ENCODE measurements around the gene METTL4. TPM values are rescaled to one million over a fixed set of nuclear protein-coding genes. Genes with fewer than 3 reads are reported as not detected.

METTL4 gene
- total and polyA plus RNA-seq, 2 of the 8 experiments (the other 6 are each of a cell fraction or from before 2014, with no cell fraction given), result 8.5 to 11.5 TPM

DNA sequence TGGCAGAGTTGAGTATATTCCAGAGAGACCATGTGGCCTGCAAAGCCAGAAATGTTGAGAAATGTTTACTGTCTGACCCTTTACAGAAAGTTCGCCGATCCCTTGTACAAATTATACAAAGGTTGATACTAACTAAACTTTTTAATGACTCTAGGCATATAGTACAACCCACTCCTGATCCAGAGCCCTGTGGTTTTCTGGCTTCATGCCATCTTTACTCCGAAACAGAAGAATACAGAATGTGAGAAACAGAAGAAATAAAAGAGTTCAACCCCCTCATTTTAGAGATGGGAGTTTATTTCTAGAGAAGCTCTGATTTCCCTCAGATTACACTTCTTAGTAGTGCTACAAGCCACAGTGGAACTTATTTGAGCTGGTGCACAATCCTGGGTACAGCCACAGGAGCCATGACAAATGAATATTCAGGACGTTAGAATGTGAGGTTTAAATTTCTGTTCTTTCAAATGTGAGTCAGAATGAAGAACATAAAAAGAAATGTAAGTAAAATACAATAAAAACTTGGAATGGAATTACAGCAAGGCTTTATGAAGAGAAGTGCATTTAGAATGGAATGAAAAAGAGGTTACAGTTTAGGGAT lies 46.2 kb upstream of the METTL4 start:
- Histone ChIP-seq H2BK15ac (ENCODE audit: low read length) (no peak overlapping the region), H4K8ac (ENCODE audit: extremely low read depth, insufficient read depth, low read length) (no peak overlapping the region), H3K4me3 (ENCODE audit: extremely low read depth in 1 of 4, insufficient read depth in 2 of 4, low read depth in 3 of 4, low read length in 4 of 4) (no peak overlapping the region), H3K27me3 (replicated peaks in 1 of 4; ENCODE audit: control insufficient read depth in 3 of 4, extremely low read depth in 1 of 4, insufficient read depth in 3 of 4, low read length in 3 of 4) (no peaks in the 10 kb centered on the region), H3K56ac (replicated peaks; ENCODE audit: insufficient read length, low read depth, low read length) (no peak overlapping the region), H3K79me1 (ENCODE audit: low read depth, low read length) (no peaks in the 10 kb centered on the region), H3K9ac (replicated peaks in 1 of 4; ENCODE audit: extremely low read depth in 1 of 4, low read depth in 3 of 4, low read length in 3 of 4) (no peak overlapping the region), H3K14ac (ENCODE audit: insufficient read length) (no peak overlapping the region), H4K91ac (replicated peaks; ENCODE audit: insufficient read length, low read length) (no peak overlapping the region), H2AFZ (ENCODE audit: low read length) (no peak overlapping the region), H3K36me3 (ENCODE audit: control insufficient read depth in 2 of 4, insufficient read depth in 4 of 4, low read length in 3 of 4) (peaks cover 0 to 34% (median 13%) of the 10 kb centered on the region in 4 experiments; a peak in 5 of 8 replicates), H2AK5ac (ENCODE audit: low read depth, low read length) (no peak overlapping the region), H3K79me2 (ENCODE audit: control insufficient read depth in 1 of 2, insufficient read depth in 2 of 2, low read length in 2 of 2) (no peaks in the 10 kb centered on the region), H3K23me2 (ENCODE audit: low read depth, low read length) (no peaks in the 10 kb centered on the region), H2BK12ac (ENCODE audit: low read depth, low read length) (no peak overlapping the region), H4K20me1 (replicated peaks in 1 of 2; ENCODE audit: control insufficient read depth in 1 of 2, insufficient read depth in 2 of 2, low read length in 2 of 2) (no peaks in the 10 kb centered on the region), H2BK120ac (replicated peaks; ENCODE audit: low read depth, low read length) (no peak overlapping the region), H3K27ac (ENCODE audit: low read depth, low read length) (no peak overlapping the region), H3K9me3 (ENCODE audit: insufficient read depth in 2 of 2, low read depth in 1 of 2, low read length in 1 of 2) (no peaks in the 10 kb centered on the region), H3K4me1 (replicated peaks in 1 of 4; ENCODE audit: control insufficient read depth in 3 of 4, insufficient read depth in 4 of 4, low read length in 3 of 4) (no peaks in the 10 kb centered on the region), H3K23ac (ENCODE audit: insufficient read length) (no peak overlapping the region), H3K4me2 (ENCODE audit: insufficient read depth in 1 of 2, low read depth in 2 of 2, low read length in 2 of 2) (no peak overlapping the region), H2BK5ac (ENCODE audit: low read depth, low read length) (no peak overlapping the region), H2BK20ac (ENCODE audit: low read length) (no peak overlapping the region), H3K4ac (replicated peaks; ENCODE audit: insufficient read length, low read depth, low read length) (no peak overlapping the region), H3K18ac (ENCODE audit: extremely low read depth, low read length) (no peak overlapping the region), H4K5ac (ENCODE audit: insufficient read length, low read depth, low read length) (no peak overlapping the region)
- WGBS, 2 experiments (ENCODE audit: extremely low coverage in 1 of 2, insufficient coverage in 1 of 2, insufficient read length in 1 of 2, insufficient replicate concordance in 2 of 2, low coverage in 1 of 2, low lambda C conversion rate in 2 of 2, missing lambda C conversion rate in 1 of 2), result 84% methylated on average over 4 of the region's 4 CpGs; no CpG with 5 or more reads in 1 of the 2 experiments
- TF ChIP-seq CREB1 (IDR thresholded peaks at IDR 0.05) (no peak), POLR2AphosphoS5 (IDR thresholded peaks at IDR 0.05; ENCODE audit: low read depth, low read length) (no peak), SP2 (IDR thresholded peaks at IDR 0.05; ENCODE audit: low read length) (no peak), TAF7 (optimal IDR thresholded peaks at IDR 0.05; ENCODE audit: borderline replicate concordance, low read depth, low read length) (no peak), NRF1 (IDR thresholded peaks at IDR 0.05; ENCODE audit: low read depth, low read length) (no peak), CHD1 (IDR thresholded peaks at IDR 0.05; ENCODE audit: low read depth, low read length) (no peak), ZNF274 (IDR thresholded peaks at IDR 0.05; ENCODE audit: borderline replicate concordance, extremely low read depth, low read length) (no peak), SAP30 (IDR thresholded peaks at IDR 0.05; ENCODE audit: insufficient read depth, insufficient replicate concordance, low read length) (no peak), GABPA (IDR thresholded peaks at IDR 0.05; ENCODE audit: borderline replicate concordance, insufficient read depth, low read length) (no peak)
- DNase-seq (ENCODE audit: low read depth in 1 of 2, low spot score in 2 of 2) (no peak), FAIRE-seq (no peak)
- ChIA-PET POLR2A (ENCODE audit: partially characterized antibody) (interaction anchor here (0.5 kb wide), 1 partner anchor 12 kb away, joined by 3 read pairs; no protein-coding TSS in a partner anchor), CTCF (ENCODE audit: partially characterized antibody) (no interaction called here)

All from H1 (cell line).